Memory B cell (primary cell): Measurements from ENCODE around the gene ACOT11.
"Not testable (repeated sequence)": the region's sequence is repeated elsewhere in the genome, so short reads cannot be mapped to it uniquely, and the experiment has no call there.

Source experiments
- ATAC-seq: fragments of 150-1000 bp; cut with Tn5 transposase; 2 replicates; pipeline ENCODE4 v1.10.0; 2021; ENCODE audit warnings: low read depth, mild to moderate bottlenecking, moderate library complexity
- DNase-seq, 2 donors: peaks; one replicate each; pipeline ENCODE4 v3.0.0; 2022; ENCODE audit warnings: low spot score in 2 of 2
- H3K27ac Mint-ChIP-seq: one replicate; pipeline ENCODE4 v1.8.0; 2022; ENCODE audit warnings: mild to moderate bottlenecking, moderate library complexity, mixed read lengths
- H3K27me3 Mint-ChIP-seq: one replicate; pipeline ENCODE4 v1.8.0; 2022; ENCODE audit warnings: mixed read lengths
- H3K36me3 Mint-ChIP-seq: one replicate; pipeline ENCODE4 v1.8.0; 2022; ENCODE audit warnings: mild to moderate bottlenecking, mixed read lengths
- H3K4me1 Mint-ChIP-seq: one replicate; pipeline ENCODE4 v1.8.0; 2022; ENCODE audit warnings: mixed read lengths
- H3K4me3 Mint-ChIP-seq: one replicate; pipeline ENCODE4 v1.8.0; 2022; ENCODE audit warnings: mild to moderate bottlenecking, moderate library complexity, mixed read lengths
- H3K9me3 Mint-ChIP-seq: one replicate; pipeline ENCODE4 v1.8.0; 2022; ENCODE audit warnings: mixed read lengths

Gene ACOT11

DNA sequence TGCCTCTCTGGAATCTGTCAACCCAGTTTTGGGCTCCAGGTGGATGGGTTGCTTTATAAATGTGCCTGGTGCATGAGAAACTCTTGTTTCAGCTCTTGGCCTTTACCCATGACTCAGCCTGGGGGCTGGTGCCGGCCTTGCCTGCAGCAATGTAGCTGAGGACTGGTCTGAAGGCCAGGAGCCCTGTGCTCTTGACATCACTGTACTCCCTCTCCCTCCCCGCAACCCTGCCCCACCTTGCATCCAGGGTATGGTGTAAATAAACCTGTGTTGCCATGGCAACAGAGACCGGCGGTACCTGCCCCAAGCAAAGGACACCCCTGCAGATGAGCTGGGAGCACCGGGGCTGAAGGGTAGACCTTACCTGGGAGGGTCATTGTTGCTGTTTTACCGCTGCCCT is 62.0 kb downstream of the ACOT11 start:
- Mint-ChIP-seq H3K27ac (no peak overlapping the region), H3K4me3 (no peak overlapping the region), H3K9me3 (no peaks in the 10 kb centered on the region), H3K27me3 (peaks cover 10% of the 10 kb centered on the region), H3K36me3 (no peaks in the 10 kb centered on the region), H3K4me1 (peaks cover under 1% of the 10 kb centered on the region)
- DNase-seq (no peak), ATAC-seq (no peak)

DNA sequence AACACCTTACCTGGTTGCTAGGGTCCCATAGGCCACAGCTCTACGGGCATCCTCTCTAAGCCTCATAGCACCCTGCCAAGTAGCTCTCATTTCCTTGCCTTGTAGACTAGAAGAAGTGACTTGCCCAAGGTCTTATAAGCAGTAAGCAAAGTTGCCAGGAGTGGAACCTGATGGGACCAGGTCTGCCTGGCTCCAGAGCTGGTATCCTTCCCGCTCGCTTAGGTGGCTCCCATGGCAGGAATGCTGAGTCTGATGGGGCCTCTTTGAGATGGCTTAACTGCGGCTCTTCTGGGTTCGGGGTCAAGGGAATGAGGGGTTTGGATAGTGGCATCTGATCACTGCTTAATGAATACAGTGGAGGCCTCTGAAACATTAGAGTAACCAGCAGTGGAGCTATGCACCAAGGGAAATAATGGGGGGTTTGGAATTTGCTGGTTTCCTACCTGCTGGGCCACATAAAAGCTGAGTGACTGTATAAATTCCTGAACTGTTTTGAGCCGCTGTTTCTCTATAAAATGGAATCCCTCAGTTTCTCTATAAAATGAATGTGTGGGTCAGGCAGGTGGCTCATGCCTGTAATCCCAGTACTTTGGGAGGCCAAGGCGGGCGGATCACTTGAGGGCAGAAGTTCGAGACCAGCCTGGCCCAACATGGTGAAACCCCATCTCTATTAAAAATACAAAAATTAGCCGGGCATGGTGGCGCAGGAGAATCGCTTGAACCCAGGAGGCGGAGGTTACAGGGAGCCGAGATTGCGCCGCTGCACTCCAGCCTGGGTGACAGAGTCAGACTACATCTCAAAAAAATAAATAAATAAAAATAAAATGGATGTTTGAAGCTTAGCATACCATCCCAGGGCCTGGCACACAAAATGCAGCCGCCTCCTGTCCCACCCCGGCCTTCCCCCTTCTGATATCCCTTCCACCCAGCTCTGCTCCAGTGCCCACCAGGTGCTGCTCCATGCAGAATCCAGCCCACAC is 62.9 kb downstream of the ACOT11 start:
- DNase-seq (no peak), ATAC-seq (no peak)
- Mint-ChIP-seq H3K9me3 (no peaks in the 10 kb centered on the region), H3K4me1 (no peaks in the 10 kb centered on the region), H3K27ac (no peak overlapping the region), H3K36me3 (no peaks in the 10 kb centered on the region), H3K27me3 (peaks cover 13% of the 10 kb centered on the region), H3K4me3 (no peak overlapping the region)

DNA sequence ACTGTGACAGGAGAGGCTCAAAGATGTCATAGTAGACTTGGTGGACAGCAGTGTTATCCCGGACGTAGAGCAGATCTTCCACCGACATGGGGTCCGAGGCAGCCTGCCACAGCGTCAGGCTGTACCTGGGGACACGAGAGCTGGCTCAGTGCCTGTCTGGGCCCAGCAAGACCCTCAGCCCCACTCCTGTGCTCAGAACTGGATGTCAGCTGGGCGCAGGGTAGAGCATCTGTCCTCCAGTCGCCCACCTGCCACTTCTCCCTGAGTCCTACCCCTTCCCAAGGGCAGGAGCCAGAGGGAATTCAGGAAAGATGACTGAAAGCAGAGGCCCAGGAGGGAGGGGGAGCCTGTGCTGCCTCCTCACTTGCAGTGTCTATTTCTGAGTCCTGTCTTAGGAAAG is 63.6 kb downstream of the ACOT11 start:
- DNase-seq = no peak
- H3K4me3 Mint-ChIP-seq = no peak overlapping the region
- peaks cover 13% of the 10 kb centered on the region for H3K27me3 Mint-ChIP-seq
- no peak overlapping the region for H3K27ac Mint-ChIP-seq
- H3K36me3 Mint-ChIP-seq = no peaks in the 10 kb centered on the region
- no peaks in the 10 kb centered on the region for H3K9me3 Mint-ChIP-seq
- H3K4me1 Mint-ChIP-seq = no peaks in the 10 kb centered on the region
- ATAC-seq = no peak

DNA sequence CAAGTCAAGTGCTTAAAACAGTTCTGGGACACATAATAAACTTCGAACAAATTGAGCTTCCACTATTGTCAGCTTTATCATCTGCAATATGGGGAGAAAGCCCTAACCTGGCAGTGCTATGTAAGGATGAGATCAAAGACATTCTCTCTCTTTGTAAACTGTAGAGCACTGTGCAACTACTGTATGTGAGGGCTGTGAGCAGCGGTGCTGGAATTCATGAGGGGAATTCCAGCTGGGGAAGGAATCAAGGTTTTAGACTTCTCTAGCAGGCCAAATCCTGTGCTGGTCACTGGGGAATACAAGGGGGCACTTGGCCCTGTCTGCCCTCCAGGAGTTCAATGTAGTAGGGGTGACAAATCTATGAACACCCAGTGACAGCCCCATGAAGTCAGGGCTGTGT is 66.0 kb downstream of the ACOT11 start:
- Mint-ChIP-seq H3K9me3 (no peaks in the 10 kb centered on the region), H3K4me1 (no peaks in the 10 kb centered on the region), H3K27ac (no peak overlapping the region), H3K27me3 (peaks cover 13% of the 10 kb centered on the region), H3K36me3 (no peaks in the 10 kb centered on the region), H3K4me3 (no peak overlapping the region)
- ATAC-seq (no peak), DNase-seq (no peak)

GRCh38 chr1:54614563-54614962 is 66.5 kb downstream of the ACOT11 start:
- Mint-ChIP-seq H3K27ac (no peak overlapping the region), H3K4me1 (no peaks in the 10 kb centered on the region), H3K27me3 (peaks cover 12% of the 10 kb centered on the region), H3K4me3 (no peak overlapping the region), H3K36me3 (no peaks in the 10 kb centered on the region), H3K9me3 (no peaks in the 10 kb centered on the region)
- no peak for DNase-seq
- ATAC-seq = no peak

GRCh38 chr1:54615531-54616279 is 67.7 kb downstream of the ACOT11 start:
- no peak for ATAC-seq
- H3K4me3 Mint-ChIP-seq = no peak overlapping the region
- H3K9me3 Mint-ChIP-seq = no peaks in the 10 kb centered on the region
- no peaks in the 10 kb centered on the region for H3K4me1 Mint-ChIP-seq
- no peak overlapping the region for H3K27ac Mint-ChIP-seq
- DNase-seq = no peak
- no peaks in the 10 kb centered on the region for H3K36me3 Mint-ChIP-seq
- H3K27me3 Mint-ChIP-seq = peaks cover 15% of the 10 kb centered on the region

DNA sequence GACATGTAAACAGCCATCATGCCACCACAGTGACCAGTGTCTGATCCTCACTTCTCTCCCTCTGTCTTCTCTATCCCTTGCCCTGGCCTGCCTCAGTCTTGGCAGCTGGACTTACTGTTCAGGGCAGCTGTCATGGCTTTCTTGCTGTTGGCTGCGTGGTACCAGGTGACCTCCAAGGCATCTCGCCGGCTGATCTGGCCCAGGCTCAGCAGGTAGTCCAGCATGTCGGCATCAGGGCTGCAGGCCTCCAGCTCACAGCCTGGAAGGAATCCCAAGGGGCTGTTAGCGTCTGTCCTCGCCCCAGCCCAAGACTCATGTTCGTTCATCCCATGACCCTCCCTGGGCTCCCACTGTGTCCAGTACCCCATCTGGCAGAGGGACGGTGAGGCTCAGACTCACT is 71.7 kb downstream of the ACOT11 start:
- no peaks in the 10 kb centered on the region for H3K4me1 Mint-ChIP-seq
- ATAC-seq (no peak), DNase-seq (no peak)
- no peak overlapping the region for H3K27ac Mint-ChIP-seq
- no peaks in the 10 kb centered on the region for H3K9me3 Mint-ChIP-seq
- peaks cover 19% of the 10 kb centered on the region for H3K27me3 Mint-ChIP-seq
- no peaks in the 10 kb centered on the region for H3K36me3 Mint-ChIP-seq
- H3K4me3 Mint-ChIP-seq = no peak overlapping the region

GRCh38 chr1:54623216-54624007 is 75.4 kb downstream of the ACOT11 start, which contains the start of gene FAM151A:
FAM151A (minus strand) TSS chr1:54623525; CDS start chr1:54623395, 130 bp downstream.
- Mint-ChIP-seq H3K27me3 (peaks cover 15% of the 10 kb centered on the region), H3K4me1 (no peaks in the 10 kb centered on the region), H3K9me3 (no peaks in the 10 kb centered on the region), H3K36me3 (no peaks in the 10 kb centered on the region), H3K27ac (no peak within 1 kb of the TSS), H3K4me3 (no peak within 1 kb of the TSS)
- DNase-seq (no peak), ATAC-seq (no peak)

DNA sequence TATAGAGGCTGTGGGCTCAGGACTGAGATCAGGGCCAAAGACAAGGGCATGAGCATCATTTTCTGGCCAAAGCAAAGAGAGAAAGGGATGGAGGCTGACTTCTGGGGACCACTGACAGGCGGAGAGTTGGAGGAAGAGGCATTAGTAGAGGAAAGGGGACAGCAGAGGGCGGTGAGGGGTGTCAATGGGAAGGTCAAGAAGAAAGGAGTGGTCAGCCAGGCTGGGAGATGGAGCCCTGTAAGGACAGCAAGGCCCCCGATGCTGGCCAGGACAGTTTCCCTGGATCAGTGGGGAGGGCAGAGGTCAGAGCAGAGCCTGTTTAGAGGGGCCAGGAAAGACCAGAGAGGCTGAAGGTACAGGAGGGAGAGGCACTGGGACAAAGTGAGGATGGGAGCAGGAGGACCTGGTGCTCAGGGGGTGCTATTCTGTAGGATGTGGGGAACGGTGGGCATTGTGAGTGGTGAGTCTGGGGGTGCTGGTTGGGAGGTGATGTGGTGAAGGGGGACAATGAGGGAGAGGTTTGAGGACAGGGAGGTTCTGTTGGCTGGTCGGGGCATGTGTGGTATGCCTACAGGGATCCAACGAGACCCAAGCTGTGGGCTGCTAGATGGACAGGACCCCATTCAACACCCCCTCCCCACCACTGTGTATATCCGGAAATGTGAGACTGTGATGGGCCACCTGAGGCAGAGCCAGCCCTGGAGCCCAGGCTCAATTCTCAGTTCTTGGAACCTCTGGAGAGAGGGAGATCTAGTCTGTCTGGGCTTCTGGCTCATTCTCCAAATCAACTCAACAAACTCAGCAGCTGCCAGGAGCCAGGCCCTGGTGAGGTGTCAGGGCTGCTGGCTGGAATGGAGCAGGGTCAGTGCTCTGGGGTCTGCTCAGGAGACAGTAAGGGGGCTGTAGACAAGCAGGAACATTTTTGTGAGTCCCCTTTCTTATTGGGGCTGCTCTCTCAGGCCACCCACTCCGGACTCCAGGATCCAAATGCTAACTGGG is 76.7 kb downstream of the ACOT11 start:
- no peak overlapping the region for H3K4me3 Mint-ChIP-seq
- ATAC-seq = no peak
- no peaks in the 10 kb centered on the region for H3K9me3 Mint-ChIP-seq
- H3K27ac Mint-ChIP-seq = no peak overlapping the region
- no peaks in the 10 kb centered on the region for H3K36me3 Mint-ChIP-seq
- DNase-seq = no peak
- H3K4me1 Mint-ChIP-seq = no peaks in the 10 kb centered on the region
- H3K27me3 Mint-ChIP-seq = peaks cover 15% of the 10 kb centered on the region

- Mint-ChIP-seq H3K4me1 (no peaks in the 10 kb centered on the region), H3K27me3 (peaks cover 7% of the 10 kb centered on the region), H3K36me3 (no peaks in the 10 kb centered on the region), H3K4me3 (no peak overlapping the region), H3K9me3 (peaks cover 1% of the 10 kb centered on the region), H3K27ac (no peak overlapping the region)
- no peak for ATAC-seq
- no peak for DNase-seq
Measured at GRCh38 chr1:54627196-54627595, 79.2 kb downstream of the ACOT11 start.

- not testable (repeated sequence) for DNase-seq, H3K36me3 Mint-ChIP-seq, H3K4me1 Mint-ChIP-seq, H3K4me3 Mint-ChIP-seq, H3K9me3 Mint-ChIP-seq, H3K27me3 Mint-ChIP-seq, H3K27ac Mint-ChIP-seq, ATAC-seq
Measured at GRCh38 chr1:54635804-54636203, 87.8 kb downstream of the ACOT11 start.

DNA sequence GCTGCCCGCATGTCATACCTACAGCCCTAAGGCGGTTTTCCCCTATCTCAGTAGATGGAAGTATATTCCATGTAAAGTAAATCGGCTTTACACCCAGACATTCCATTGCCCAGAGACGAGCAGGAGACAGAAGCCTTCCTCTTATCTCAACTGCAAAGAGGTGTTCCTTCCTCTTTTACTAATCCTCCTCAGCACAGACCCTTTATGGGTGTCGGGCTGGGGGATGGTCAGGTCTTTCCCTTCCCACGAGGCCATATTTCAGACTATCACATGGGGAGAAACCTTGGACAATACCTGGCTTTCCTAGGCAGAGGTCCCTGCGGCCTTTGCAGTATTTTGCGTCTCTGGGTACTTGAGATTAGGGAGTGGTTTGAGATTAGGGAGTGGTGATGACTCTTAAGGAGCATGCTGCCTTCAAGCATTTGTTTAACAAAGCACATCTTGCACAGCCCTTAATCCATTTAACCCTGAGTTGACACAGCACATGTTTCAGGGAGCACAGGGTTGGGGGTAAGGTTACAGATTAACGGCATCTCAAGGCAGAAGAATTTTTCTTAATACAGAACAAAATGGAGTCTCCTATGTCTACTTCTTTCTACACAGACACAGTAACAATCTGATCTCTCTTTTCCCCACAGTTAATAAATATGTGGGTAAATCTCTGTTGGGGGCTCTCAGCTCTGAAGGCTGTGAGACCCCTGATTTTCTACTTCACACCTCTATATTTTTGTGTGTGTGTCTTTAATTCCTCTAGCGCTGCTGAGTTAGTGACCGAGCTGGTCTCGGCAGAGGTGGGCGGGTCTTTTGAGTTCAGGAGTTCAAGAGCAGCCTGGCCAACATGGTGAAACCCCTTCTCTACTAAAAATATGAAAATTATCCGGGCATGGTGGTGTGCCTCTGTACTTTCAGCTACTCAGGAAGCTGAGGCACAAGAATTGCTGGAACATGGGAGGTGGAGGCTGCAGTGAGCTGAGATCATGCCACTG is 88.7 kb downstream of the ACOT11 start:
- not testable (repeated sequence) for H3K4me1 Mint-ChIP-seq, H3K27me3 Mint-ChIP-seq, DNase-seq, H3K4me3 Mint-ChIP-seq, H3K9me3 Mint-ChIP-seq, H3K36me3 Mint-ChIP-seq, H3K27ac Mint-ChIP-seq, ATAC-seq
